Inferior parietal cortex (tissue), 1 donor: ENCODE results near the gene RANBP9.

Source experiments
- DNase-seq: peaks from one replicate; pipeline ENCODE4 v3.0.0-alpha.2; 2016; ENCODE audit errors: extremely low spot score

The RANBP9 gene

DNA sequence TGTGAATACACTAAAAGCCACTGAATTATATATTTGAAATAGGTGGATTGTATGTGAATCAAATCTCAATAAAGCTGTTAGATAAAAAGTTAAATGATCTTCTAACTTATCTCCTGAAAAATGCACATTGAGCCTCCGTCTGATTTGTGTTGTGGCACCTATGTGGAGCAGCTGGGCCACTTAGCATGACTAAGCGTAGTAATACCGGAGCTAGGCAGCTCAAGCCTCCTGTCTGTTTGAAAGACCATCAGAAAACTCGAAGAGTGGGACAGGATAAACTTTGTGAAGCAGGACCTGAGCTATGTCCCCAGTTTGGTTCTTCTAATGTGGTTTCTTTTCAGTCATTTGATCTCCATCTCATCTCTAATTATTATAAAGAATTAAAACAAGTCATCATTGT lies 107.5 kb downstream of the RANBP9 start:
- DNase-seq: no peak

DNA sequence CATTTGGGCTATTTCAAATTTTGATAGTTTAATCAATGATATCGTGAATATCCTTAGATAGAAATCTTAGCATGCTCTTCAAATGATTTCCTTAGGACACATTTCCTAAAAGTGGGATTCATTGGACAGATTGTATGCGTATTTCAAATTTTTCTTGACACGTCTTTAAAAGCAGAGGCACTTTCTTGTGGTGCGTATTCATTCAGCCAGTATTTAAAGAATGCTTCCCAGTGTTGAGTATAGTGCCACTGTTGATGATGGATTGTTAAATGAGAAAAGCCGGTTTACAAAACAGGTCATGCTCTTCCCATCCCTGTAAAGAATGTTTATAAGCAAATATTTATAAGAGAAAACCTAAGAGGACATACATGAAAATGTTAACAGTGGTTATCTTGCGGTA lies 111.6 kb downstream of the RANBP9 start:
- no peak for DNase-seq

DNA sequence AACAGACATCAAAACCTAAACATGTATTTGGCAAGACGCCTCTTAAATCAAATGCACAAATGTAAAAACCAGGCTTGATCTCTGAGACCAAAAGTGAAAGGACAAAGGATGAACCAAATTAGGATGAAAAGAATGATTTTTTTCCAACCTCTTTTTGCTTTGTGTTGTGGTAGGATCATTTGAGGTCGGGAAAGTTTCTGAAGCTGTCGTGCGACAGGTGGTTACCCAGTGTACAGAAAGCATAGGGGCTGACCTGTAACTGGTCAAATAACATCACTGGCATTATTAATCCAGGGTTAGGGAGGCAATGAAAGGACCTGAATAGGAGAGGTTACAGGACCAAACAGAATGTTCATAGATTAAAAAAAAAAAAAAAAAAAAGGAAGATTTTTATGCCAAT lies 114.6 kb downstream of the RANBP9 start:
- DNase-seq: no peak

DNA sequence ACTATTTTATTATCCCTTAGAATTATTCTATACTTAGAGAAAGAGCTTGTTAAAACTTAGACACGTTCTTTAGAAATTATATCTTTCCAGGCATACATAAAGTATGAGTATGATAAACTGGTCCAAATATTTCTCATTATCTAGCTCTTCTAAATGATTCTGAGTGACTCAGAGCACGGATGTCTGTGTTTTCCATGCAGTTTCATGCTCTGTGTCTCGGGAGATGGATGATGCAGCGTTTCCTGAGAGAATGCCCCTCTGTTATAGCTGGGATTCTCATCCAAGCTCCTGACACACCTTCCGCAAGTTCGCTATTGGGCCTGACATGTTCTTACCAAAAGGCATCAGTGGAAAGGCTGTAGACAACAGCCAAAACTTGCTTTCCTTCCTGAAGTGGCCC lies 117.9 kb downstream of the RANBP9 start:
- DNase-seq: no peak

DNA sequence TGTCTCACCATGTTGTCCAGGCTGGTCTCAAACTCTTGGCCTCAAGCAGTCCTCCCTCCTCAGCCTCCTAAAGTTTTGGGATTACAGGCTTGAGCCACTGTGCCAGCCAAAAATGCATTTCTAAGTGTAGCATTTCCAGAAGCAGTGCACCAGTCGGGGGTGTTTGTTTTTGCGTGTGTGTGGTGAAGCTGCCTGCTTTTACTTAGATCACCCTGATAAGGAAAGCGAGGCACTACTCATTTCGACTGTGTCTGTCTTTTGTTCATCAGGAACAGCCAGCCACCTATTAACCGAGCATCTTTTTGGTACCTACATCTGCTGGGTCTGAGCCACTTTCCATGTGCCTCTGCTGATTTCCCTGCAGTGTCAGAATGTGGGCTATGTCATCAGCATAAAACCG lies 118.5 kb downstream of the RANBP9 start:
- DNase-seq: no peak

DNA sequence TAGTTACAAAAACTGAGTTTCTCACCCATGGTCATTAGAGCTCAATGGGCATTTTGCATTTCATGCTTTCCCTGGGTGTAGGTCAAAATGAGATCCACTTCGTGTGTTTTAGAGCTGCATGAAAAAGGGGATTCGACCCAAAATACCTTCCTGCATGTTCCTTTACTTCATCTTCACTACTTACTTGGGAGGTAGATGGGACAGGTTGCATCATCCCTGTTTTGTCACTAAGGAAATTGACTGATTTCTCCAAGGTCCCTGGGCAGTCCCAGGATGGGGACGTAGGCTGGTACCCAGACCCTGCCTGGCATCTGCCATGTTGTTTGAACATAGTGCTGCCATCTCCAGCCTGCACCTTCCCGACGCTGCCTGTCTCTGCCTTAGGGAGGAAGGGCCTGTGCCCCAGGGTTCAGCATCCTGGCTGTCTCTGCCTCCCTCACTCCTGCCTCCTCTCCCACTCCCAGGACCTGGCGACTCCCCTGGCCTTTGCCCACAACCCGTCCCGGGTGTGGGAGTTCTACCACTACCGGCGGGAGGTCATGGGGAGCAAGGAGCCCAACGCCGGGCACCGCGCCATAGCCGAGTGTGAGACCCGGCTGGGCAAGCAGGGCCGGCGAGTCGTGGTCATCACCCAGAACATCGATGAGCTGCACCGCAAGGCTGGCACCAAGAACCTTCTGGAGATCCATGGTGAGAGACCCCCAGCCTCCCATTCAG lies 120.3 kb downstream of the RANBP9 start:
- no peak for DNase-seq

DNA sequence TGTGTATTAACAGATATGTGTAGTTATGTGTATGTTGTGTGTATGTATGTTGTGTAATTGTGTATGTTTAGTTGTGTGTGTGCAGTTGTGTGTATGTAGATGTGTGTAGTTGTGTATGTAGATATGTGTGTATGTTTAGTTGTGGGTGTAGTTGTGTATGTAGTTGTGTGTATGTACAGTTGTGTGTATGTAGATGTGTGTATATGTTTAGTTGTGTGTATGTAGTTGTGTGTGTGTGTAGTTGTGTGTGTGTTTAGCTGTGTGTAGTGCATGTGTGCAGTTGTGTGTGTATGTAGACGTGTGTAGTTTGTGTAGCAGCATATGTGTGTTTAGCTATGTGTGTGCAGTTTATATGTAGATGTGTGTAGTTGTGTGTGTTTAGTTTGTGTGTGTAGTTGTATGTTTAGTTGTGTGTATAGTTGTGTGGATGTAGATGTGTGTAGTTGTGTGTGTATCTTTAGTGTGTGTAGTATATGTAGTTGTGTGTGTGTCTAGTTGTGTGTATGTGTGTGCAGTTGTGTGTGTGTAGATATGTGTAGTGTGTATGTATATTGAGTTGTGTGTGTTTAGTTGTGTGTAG lies 121.0 kb downstream of the RANBP9 start:
- DNase-seq: no peak

DNA sequence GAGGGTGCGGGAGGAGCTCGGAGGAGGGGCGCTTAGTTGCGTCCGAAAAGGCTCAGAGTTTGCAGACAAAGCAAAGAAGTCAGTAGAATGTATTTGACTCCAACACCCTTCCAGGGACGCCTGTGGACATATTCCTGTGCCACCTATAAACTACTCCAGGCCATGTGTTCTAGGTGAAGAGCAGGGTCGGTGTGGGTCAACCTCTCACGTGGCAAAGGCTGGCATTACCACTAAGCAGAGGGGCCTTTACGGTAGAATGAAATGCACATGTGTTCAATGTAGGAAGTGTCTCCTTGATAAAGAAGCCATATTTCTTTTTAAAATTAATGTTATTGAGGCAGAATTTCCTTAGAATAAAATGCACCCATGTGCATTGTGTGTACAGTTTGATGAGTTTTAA lies 121.8 kb downstream of the RANBP9 start:
- no peak for DNase-seq

DNA sequence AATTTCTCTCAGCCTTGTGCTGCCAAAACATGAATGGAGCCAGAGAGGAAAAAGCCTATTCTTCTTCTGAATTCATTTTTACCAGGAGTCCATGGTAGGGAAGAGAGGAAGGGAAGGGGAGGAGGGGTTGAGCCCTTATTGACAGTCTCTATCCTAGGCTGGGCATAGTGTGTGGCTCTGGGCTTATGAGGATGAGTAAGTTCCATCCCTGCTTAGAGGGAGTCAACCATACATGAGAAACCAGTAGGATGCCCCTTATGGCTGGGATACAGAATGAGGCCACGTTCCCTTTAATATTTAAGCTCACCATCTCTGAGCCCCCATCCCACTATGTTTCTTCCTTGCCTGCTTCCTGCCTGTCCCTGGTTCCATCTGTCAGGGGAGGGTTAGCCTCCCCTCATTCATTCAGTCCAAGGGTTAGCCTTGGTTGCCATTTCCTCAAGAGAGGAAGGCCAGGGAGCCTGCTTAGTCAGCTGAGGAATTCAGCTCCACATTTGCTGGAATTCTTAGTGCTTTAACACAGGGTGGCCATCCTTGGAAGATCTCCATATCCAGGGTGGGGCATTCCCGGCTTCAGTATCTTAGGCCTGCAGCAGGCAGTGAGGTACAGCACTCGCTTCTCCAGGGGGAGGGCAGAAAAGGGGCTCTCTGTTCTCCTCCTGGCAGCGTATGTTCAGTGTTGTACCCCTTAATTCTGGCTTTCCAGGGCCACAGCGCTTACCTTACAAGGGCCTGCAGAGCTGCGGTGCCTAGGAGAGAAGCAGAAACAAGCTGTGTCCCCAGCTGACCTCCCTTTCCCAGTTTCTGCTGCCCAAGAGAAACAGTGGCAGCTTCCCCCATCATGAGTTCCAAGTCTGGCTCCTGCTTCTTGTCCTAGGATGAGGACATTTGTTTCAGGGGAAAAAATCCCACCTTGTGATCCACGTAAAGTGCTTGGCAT lies 124.8 kb downstream of the RANBP9 start:
- DNase-seq: no peak

DNA sequence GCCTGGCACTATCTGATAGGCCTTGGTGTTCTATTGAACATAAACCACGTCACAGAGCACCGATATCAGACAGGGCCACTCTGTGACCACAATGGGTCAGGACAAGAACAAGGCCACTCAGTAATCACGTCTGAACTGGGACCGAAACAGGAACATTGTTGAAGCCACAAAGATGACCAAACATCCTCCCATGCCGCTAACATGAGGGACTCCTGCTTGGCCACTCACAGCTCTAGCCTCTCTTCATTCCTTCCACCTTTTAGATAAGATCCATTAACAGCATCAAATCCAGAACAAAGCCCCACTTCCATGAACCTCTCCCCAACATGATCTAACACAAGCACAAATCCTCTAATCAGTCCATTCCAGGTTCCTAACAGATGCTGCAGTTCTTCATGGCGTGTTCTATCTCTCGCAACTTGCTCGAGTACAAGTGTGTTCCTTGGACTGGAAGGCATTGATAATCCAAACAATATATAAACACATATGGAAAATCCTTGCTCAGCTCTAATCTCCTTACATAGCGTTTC lies 129.9 kb downstream of the RANBP9 start:
- DNase-seq: no peak

DNA sequence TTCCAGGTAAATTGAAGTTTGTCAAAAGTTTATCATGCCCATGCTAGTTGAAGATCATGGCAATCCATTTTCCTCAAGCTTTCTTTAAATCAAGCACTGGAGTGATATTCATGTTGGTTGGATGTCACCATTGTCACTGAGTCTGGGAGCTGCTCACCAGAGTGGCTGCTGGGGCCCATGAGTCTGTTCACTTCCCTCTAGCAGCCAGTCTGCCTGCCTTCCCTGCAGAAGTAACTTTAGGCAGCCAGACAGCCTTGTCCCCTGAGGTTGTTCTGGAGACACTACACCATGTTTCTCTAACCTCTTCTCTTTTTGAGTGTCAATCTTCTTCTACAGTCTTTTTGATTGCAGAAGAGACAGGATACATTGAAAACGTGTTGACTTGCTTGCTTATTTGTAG lies 131.7 kb downstream of the RANBP9 start:
- DNase-seq: no peak

DNA sequence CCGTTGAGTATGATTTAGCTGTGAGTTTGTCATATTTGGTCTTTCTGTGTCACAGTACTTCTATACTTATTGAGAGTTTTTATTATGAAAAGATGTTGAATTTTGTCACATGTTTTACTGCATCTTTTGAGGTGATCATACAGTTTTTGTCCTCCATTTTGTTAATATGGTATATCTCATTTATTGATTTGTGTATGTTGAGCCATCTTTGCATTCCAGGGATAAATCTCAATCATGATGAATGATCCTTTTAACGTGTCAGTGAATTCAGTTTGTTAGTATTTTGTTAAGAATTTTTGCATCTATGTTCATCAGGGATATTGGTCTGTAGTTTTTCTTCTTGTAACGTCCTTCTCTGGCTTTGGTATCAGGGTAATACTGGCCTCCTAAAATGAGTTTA lies 133.7 kb downstream of the RANBP9 start:
- DNase-seq: no peak

DNA sequence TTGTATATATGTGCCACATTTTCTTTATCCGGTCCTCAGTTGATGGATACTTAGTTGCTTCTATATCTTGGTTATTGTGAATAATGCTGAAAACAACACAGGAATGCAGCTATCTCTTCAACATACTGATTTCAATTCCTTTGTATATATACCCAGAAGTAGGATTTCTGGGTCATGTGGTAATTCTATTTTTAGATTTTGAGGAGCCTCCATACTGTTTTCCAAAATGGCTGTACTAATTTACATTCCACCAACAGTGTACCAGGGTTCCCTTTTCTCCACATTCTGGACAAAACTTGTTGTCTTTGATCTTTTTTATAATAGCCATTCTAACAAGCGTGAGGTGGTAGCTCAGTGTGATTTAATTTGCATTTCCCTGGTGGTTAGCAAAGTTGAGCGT lies 135.6 kb downstream of the RANBP9 start:
- DNase-seq: no peak

DNA sequence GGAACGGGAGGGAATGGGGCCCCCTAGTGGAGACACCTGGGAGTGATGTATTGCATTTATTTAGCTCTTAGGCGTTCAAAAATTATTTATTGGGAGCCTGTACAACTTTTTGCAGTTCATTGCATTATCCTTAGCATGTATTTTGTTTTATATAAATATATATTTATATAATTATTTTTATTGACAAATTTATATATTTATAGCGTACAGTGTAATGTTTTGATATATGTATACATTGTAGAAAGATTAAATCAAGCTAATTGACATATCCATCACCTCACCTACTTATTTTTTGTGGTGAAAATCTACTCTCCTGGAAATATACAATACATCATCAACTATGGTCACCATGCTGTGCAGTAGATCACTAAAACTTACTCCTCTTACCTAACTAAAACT lies 136.3 kb downstream of the RANBP9 start:
- DNase-seq: no peak

DNA sequence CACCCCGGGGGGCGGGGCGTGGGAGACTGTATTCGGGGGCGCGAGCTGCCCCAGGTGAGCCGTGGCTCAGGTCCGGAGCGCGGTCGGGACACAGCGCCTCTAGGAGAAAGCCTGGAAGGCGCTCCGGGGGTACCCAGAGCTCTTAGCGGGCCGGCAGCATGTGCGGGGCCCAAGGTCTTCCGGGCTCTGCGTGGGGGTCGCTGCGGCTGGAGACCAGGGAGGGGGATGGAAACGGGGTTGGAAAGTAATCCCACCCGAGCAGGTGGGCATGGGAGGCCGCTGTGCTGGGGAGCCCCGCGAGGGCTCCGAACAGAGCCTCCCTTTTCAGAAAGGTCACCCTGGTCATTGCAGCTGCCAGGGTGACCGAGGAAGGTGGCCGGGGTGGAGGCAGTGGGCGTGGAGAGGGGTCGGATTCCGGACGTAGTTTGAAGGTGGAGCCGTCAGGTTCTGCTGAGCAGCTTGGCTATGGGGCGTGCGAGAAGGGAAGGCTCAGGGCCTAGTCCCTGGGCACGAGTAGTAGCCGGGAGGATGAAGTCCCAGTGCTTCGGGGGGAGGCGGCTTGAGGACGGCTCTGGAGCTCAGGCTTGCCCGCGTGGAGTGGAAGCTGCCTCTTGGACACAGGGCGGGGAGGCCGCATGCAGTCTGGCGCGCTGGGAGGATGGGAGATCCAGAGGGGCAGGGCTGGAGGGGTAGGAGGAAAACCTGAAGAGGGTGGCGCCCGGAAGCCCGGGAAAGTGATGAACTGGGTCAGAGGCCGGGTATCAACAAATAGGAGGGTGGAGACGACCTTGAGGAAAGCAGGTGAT lies 136.9 kb downstream of the RANBP9 start, which contains the start of gene SIRT5:
Gene SIRT5, plus strand, starts transcription at position 31 of the 806 bp plus-strand sequence. CDS start 9,510 bp downstream, outside the sequence.
- peak; percentile 76 for DNase-seq

DNA sequence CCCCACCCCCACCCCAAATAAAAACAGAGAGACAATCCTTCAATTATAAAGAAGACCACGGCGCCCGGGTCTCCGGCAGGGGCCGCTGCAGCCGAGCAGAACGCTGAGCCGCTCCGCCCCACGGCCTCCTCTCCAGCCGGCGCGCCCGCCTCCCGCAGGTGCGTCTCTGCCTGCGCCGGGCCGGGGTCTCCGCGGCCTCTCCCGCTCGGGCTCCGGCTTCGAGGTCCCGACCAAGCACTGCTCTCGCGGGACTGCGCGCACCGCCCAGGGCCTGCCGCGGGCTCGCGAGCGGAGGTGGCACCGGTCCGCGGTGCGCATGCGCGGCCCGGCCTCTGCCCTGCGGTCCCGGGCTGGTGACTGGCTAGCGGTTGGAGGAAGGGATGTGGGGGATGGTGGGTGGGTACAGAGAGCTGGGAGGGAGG lies 137.5 kb downstream of the RANBP9 start:
- peak; percentile 81 for DNase-seq

DNA sequence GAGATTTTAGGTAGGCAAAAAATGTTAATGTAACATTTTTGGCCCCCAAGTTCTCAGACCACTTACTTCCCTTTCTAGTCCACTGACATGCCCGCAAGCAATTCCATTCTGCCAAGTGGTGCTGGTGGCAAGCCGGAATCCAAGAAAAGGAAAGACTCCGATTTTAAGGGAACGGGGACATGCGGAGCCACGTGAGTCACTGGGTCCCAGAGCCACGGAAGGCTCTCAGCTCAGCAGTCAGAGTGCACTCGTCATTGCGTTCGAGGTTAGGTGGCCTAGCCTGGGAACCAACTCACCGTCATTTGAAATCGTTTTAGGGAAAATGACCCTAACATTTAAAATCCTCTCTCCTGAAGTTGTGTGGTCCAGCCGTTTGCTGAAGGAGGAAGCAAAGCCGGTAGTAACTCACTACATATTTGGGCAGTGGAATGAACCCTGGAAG lies 137.9 kb downstream of the RANBP9 start:
- DNase-seq: peak; percentile 37

DNA sequence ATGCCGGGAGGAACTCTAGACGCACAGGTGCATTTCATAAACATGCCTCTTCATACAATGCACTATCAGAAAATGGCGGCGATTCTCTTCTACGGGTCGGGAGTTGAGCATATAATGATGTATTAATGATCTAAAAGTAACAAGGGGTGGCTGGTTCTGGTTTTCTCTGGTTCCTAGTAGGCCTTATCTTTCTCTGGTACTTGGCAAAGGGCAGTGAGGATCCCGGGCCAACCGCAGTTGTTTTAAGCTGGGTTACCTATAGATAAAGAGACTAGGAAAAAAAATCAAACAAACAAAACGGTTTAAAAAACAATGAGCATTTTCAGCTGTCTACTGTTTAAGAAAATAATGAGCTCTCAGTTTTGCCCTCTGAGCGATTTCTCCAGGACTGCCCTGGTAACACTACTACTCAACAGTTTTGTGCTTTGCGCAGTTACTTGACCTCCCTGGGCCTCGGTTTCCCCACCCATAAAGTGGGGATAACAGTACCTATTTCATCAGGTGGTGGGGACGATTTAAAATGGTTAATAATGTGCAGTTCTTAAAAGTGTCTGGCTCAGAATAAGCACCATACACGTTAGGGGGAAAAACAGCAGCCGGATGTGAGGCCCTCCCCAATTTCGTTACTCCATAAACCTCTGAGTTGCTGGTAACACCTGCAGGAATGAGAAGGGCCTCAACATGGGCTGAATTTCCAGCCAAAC lies 138.5 kb downstream of the RANBP9 start:
- no peak for DNase-seq

DNA sequence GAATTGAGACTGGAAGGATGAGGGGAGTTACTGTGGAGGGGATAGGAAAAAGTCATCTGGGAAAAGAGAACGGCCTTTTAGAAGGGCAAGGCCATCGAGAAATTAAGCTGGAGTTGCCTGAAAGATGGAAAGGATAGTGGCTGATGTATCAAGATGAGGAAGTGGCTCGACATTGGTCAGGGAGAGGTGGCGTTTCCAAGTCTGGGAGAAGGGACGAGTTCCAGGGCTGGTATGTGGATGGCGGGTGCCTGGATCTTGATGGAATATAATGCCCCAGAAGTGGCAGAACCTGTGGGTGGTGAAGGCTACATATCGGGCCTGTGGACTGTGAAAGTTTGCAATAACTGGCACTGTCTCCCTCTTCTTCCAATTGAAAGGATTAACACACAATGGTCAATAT lies 139.4 kb downstream of the RANBP9 start:
- no peak for DNase-seq
